Coronary artery (tissue), 2 donors: ENCODE data around the gene PNPLA7.

Experiments
- DNase-seq: peaks from one replicate; pipeline ENCODE4 v3.0.0-alpha.2; 2017; ENCODE audit warnings: low spot score
- H3K27ac ChIP-seq, 2 donors: fragments of 200-600 bp; sonication (generic); one replicate each; pipeline ENCODE4 v1.5.1; 2016 to 2019
- H3K4me3 ChIP-seq: fragments of 200-600 bp; sonication (generic); 2 replicates; pipeline ENCODE4 v1.5.1; 2016; ENCODE audit warnings: mild to moderate bottlenecking, moderate library complexity
- CTCF ChIP-seq: fragments of 200-600 bp; sonication (generic); IDR thresholded peaks from one replicate; pipeline ENCODE4 v1.5.1; 2019; ENCODE audit warnings: antibody characterized with exemption

Gene PNPLA7

GRCh38 chr9:137488906-137489305 lies 61.3 kb downstream of the PNPLA7 start:
- TF ChIP-seq CTCF = no peak
- DNase-seq = no peak
- Histone ChIP-seq H3K4me3 (no peak overlapping the region), H3K27ac (no peak overlapping the region)

- no peak for DNase-seq
- no peak overlapping the region for H3K27ac ChIP-seq
- no peak overlapping the region for H3K4me3 ChIP-seq
- no peak for TF ChIP-seq CTCF
These were observed 61.9 kb downstream of the PNPLA7 start for GRCh38 chr9:137488327-137488653.

GRCh38 chr9:137487454-137488326 lies 62.5 kb downstream of the PNPLA7 start:
- no peak for TF ChIP-seq CTCF
- DNase-seq = no peak
- Histone ChIP-seq H3K4me3 (no peak overlapping the region), H3K27ac (no peak overlapping the region)

GRCh38 chr9:137486545-137487453 lies 63.4 kb downstream of the PNPLA7 start:
- no peak overlapping the region for H3K4me3 ChIP-seq
- no peak overlapping the region for H3K27ac ChIP-seq
- DNase-seq = no peak
- TF ChIP-seq CTCF = no peak

GRCh38 chr9:137486141-137486490 lies 64.1 kb downstream of the PNPLA7 start:
- no peak overlapping the region for H3K27ac ChIP-seq
- no peak for TF ChIP-seq CTCF
- no peak for DNase-seq
- H3K4me3 ChIP-seq = no peak overlapping the region

- Histone ChIP-seq H3K27ac (no peak overlapping the region), H3K4me3 (no peak overlapping the region)
- no peak for TF ChIP-seq CTCF
- DNase-seq = no peak
These were observed 64.7 kb downstream of the PNPLA7 start for GRCh38 chr9:137485343-137486140.
